Transverse colon (tissue), 4 donors: Measurements from ENCODE around the gene KCNK18. TPM values are rescaled to one million over a fixed set of nuclear protein-coding genes. Genes with fewer than 3 reads are reported as not detected.

Experiments
- DNase-seq: peaks from one replicate; pipeline ENCODE4 v3.0.0-alpha.2; 2019
- H3K27ac ChIP-seq, 4 donors: fragments of 200-600 bp; sonication (generic); 2 replicates each; pipeline ENCODE4 v1.5.1; 2016 to 2018; ENCODE audit warnings: inconsistent platforms in 4 of 4
- H3K27me3 ChIP-seq: fragments of 200-600 bp; sonication (generic); 2 replicates; pipeline ENCODE4 v1.5.1; 2017; ENCODE audit warnings: inconsistent platforms
- H3K36me3 ChIP-seq, 4 donors: fragments of 200-600 bp; sonication (generic); 2 replicates each; pipeline ENCODE4 v1.5.1; 2017 to 2019; ENCODE audit warnings: inconsistent platforms in 4 of 4
- H3K4me1 ChIP-seq, 4 donors: fragments of 200-600 bp; sonication (generic); 2 replicates each; pipeline ENCODE4 v1.5.1; 2017 to 2020; ENCODE audit warnings: inconsistent platforms in 4 of 4
- H3K4me3 ChIP-seq, 4 donors: fragments of 200-600 bp; sonication (generic); 1 replicate in 1 of 4; 2 replicates in 3 of 4; pipeline versions ENCODE4 v1.5.1 to v1.6.1; 2017 to 2019; ENCODE audit warnings: inconsistent platforms in 4 of 4
- H3K9me3 ChIP-seq, 2 donors: fragments of 200-600 bp; sonication (generic); 2 replicates each; pipeline ENCODE4 v1.5.1; 2017 to 2019; ENCODE audit warnings: inconsistent platforms in 2 of 2
- EP300 ChIP-seq: sonication (generic); formaldehyde crosslinking; IDR thresholded peaks from one replicate; pipeline ENCODE4 v1.6.1; 2017; ENCODE audit warnings: antibody characterized with exemption, low read depth
- POLR2A ChIP-seq: fragments of 450-650 bp; IDR thresholded peaks from one replicate; pipeline ENCODE4 v1.6.1; 2016; ENCODE audit warnings: antibody characterized with exemption, mild to moderate bottlenecking, moderate library complexity
- POLR2AphosphoS5 ChIP-seq, 3 donors: sonication (generic); formaldehyde crosslinking; IDR thresholded peaks; one replicate each; pipeline ENCODE4 v1.6.1; 2016; ENCODE audit warnings: antibody characterized with exemption in 3 of 3
- WGBS, 2 donors: methylation state at CpG; one replicate each; pipeline ENCODE4 v1.1.5; 2018; ENCODE audit warnings: low coverage in 1 of 2; 5-methylcytosine and 5-hydroxymethylcytosine counted together
- in situ Hi-C, 4 donors: fragments of 200-750 bp; cut with MboI; loops; one replicate each; pipeline versions ENCODE4 v1.15.0 to v1.15.1; 2017; ENCODE audit warnings: low sequenced_read_pairs in 3 of 4, low pct_ligation_motif_present in 1 of 4, low pct_unique_long_range_greater_than_20kb in 1 of 4
- intact Hi-C: fragments of 100-400 bp; cut with DNase I; formaldehyde crosslinking; loops from one replicate; pipeline ENCODE4 v1.15.1; 2023; ENCODE audit warnings: low total_unique reads
- total RNA-seq, 4 donors: library from RNA; depleted of rRNA; stranded (reverse); fragments of >200 nt; gene quantifications; one replicate each; pipeline ENCODE4 v1.1.0, GENCODE V29; 2016
- TF ChIP-seq, protein P1 (sequence below), 5 experiments: fragments of 200-600 bp in 3 of 5; fragments of 450-650 bp in 2 of 5; sonication (generic) in 3 of 5; IDR thresholded peaks; 1 replicate in 2 of 5; 2 replicates in 3 of 5; pipeline ENCODE4 v1.5.1; 2016 to 2017; ENCODE audit warnings: antibody characterized with exemption in 5 of 5, inconsistent platforms in 3 of 5, mild to moderate bottlenecking in 2 of 5, moderate library complexity in 1 of 5

Gene KCNK18
- total RNA-seq, 4 donors from 2014 or later = not detected

GRCh38 chr10:117189557-117189956 is 7.7 kb upstream of the KCNK18 start:
- H3K9me3 ChIP-seq = no peaks in the 10 kb centered on the region
- WGBS, 2 donors = 88% methylated on average over 1 of the region's 1 CpG; no CpG with 5 or more reads in 1 of the 2 donors
- TF ChIP-seq POLR2A = no peak
- no peak for TF ChIP-seq POLR2AphosphoS5 (IDR thresholded peaks at IDR 0.05)
- TF ChIP-seq EP300 = no peak
- TF ChIP-seq, protein P1, sequence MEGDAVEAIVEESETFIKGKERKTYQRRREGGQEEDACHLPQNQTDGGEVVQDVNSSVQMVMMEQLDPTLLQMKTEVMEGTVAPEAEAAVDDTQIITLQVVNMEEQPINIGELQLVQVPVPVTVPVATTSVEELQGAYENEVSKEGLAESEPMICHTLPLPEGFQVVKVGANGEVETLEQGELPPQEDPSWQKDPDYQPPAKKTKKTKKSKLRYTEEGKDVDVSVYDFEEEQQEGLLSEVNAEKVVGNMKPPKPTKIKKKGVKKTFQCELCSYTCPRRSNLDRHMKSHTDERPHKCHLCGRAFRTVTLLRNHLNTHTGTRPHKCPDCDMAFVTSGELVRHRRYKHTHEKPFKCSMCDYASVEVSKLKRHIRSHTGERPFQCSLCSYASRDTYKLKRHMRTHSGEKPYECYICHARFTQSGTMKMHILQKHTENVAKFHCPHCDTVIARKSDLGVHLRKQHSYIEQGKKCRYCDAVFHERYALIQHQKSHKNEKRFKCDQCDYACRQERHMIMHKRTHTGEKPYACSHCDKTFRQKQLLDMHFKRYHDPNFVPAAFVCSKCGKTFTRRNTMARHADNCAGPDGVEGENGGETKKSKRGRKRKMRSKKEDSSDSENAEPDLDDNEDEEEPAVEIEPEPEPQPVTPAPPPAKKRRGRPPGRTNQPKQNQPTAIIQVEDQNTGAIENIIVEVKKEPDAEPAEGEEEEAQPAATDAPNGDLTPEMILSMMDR (IDR thresholded peaks at IDR 0.05) = no peak
- intact Hi-C loops = no loop called here
- in situ Hi-C loops = no loop called here
- H3K36me3 ChIP-seq = no peaks in the 10 kb centered on the region
- no peaks in the 10 kb centered on the region for H3K27me3 ChIP-seq
- no peak overlapping the region for H3K27ac ChIP-seq
- H3K4me3 ChIP-seq = no peak overlapping the region
- no peak for DNase-seq
- no peaks in the 10 kb centered on the region for H3K4me1 ChIP-seq

GRCh38 chr10:117198088-117198487 is 799 bp downstream of the KCNK18 start:
- WGBS, 2 donors = 48% methylated on average over 4 of the region's 4 CpGs; no CpG with 5 or more reads in 1 of the 2 donors
- H3K4me1 ChIP-seq = no peaks in the 10 kb centered on the region

GRCh38 chr10:117201826-117202225 is 4.5 kb downstream of the KCNK18 start:
- 56% methylated on average over 4 of the region's 4 CpGs; no CpG with 5 or more reads in 1 of the 2 donors for WGBS, 2 donors
- intact Hi-C loops (no loop called here), in situ Hi-C loops (loop anchor here in 3 of 4 donors (25.0 kb wide), 3 partner anchors 235 to 1035 kb away; no protein-coding TSS in a partner anchor)
- H3K4me1 ChIP-seq = no peaks in the 10 kb centered on the region
- H3K9me3 ChIP-seq = no peaks in the 10 kb centered on the region
- H3K27ac ChIP-seq = no peak overlapping the region
- H3K36me3 ChIP-seq = no peaks in the 10 kb centered on the region
- H3K27me3 ChIP-seq = peaks cover 8% of the 10 kb centered on the region
- no peak overlapping the region for H3K4me3 ChIP-seq
- TF ChIP-seq POLR2A (no peak), POLR2AphosphoS5 (IDR thresholded peaks at IDR 0.05) (no peak), EP300 (no peak)
- TF ChIP-seq, protein P1 (IDR thresholded peaks at IDR 0.05) = no peak
- no peak for DNase-seq

More at GRCh38 chr10:117198088-117198487, 799 bp downstream of the KCNK18 start:
- Histone ChIP-seq H3K9me3 (no peaks in the 10 kb centered on the region), H3K36me3 (no peaks in the 10 kb centered on the region), H3K27ac (no peak overlapping the region), H3K27me3 (no peaks in the 10 kb centered on the region), H3K4me3 (no peak overlapping the region)
- DNase-seq = no peak
- intact Hi-C loops = no loop called here
- no peak for TF ChIP-seq EP300
- no peak for TF ChIP-seq POLR2A
- TF ChIP-seq, protein P1 (IDR thresholded peaks at IDR 0.05) = no peak
- in situ Hi-C loops = no loop called here

DNA sequence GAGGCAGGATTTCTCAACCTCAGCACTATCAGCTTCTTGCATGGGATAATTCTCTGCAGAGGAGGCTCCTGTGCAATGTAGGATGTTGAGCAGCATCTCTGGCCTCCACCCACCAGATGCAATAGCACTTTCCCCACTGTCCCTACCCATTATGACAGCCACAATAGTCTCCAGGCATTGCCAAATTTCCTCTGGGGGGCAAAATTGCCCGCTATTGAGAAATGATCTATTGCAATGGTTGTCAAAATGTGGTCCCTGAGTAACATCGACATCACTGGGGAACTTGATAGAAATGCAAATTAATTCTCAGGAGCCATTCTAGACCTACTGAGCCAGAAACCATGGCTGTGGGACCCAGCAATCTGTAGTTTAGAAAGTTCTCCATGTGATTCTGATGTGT is 7.0 kb downstream of the KCNK18 start:
- 58 to 65% methylated on average over 2 of the region's 2 CpGs for WGBS, 2 donors
- no peak for DNase-seq
- Histone ChIP-seq H3K27me3 (peaks cover 18% of the 10 kb centered on the region), H3K27ac (no peak overlapping the region), H3K9me3 (no peaks in the 10 kb centered on the region), H3K4me3 (no peak overlapping the region), H3K4me1 (no peaks in the 10 kb centered on the region), H3K36me3 (no peaks in the 10 kb centered on the region)
- no peak for TF ChIP-seq EP300
- TF ChIP-seq, protein P1 (IDR thresholded peaks at IDR 0.05) = no peak
- no peak for TF ChIP-seq POLR2AphosphoS5 (IDR thresholded peaks at IDR 0.05)
- TF ChIP-seq POLR2A = no peak
- in situ Hi-C loops (loop anchor here in 3 of 4 donors (25.0 kb wide), 3 partner anchors 233 to 1033 kb away; no protein-coding TSS in a partner anchor), intact Hi-C loops (no loop called here)
